NCI-H2227 treated with DMSO at 0.1 percent for 48 hours (cell line): ENCODE measurements around the gene REEP5.
"Not testable (repeated sequence)": the region's sequence is repeated elsewhere in the genome, so short reads cannot be mapped to it uniquely, and the experiment has no call there.

Experiments used
- DNase-seq: peaks from one replicate; lab custom pipeline; 2025; lab: John Stamatoyannopoulos, UW

Gene REEP5

DNA sequence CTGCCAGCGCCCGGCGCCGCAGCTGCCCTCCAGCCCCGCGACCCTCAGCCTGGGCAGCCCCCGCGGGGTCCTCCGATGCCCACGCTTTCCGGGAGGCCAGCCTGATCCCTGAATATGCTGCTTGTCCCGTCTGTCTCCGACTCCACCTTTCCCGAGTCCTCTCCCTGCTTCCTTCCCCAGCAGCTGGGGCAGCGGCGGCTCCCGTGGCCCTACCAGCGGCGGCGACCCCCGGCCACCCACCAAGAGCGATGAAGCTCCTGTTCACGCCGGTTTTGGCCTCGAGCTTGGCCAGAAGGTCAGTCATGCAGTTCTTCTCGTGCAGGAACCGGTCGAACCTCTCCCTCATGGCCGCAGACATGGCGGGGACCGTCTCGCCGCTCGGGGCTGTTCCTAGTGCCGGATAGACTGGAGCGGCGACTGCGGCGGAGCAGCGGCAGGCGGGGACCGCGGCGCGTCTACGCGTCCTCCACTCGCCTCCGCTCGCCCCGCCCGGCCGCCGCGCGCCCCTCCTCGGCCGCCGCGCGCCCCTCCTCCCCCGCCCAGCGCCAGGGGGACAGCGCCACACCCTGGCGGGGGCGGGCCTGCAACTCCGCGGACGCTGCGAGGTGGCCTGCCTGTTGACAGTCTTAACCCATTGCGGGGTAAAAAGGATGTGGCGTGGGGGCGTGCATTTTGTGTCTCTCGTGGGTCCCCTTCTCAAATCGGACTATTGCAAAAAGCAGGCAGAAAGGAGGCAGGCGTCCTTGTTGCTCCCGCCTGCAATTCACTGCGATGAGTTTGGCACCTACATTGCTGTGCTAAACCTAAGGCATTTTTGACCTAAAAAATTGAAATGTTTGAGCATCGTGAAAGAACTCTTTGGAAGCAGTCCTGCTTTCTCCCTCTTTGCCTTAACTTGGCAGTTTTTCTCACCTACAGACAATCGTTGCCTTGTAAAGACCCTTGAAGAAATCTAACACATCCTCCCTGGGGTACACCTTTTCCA is at the start of gene REEP5:
REEP5 (minus strand) TSS at position 395 of the 985 bp plus-strand sequence; CDS start at position 358, 37 bp downstream.
- peak; percentile 65 for DNase-seq

DNA sequence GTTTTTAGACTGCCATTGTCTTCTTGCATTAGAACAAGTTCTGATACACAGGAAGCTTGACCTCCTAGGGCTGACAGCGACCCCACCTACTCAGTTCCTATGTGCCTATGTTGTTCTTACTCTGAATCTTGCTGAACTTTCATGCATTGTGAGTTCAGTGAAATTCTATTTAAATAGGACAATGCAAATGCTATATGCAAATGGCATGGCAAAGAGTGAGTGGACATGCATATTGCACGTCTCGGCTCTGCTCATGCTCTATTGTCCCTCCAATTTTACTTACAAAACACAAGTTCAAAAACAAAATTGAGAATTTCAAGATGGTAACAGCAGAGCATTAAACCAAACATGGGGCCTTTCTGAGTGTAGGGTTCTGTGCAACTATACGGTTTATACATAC is 49.2 kb upstream of the REEP5 start:
- DNase-seq, result no peak

DNA sequence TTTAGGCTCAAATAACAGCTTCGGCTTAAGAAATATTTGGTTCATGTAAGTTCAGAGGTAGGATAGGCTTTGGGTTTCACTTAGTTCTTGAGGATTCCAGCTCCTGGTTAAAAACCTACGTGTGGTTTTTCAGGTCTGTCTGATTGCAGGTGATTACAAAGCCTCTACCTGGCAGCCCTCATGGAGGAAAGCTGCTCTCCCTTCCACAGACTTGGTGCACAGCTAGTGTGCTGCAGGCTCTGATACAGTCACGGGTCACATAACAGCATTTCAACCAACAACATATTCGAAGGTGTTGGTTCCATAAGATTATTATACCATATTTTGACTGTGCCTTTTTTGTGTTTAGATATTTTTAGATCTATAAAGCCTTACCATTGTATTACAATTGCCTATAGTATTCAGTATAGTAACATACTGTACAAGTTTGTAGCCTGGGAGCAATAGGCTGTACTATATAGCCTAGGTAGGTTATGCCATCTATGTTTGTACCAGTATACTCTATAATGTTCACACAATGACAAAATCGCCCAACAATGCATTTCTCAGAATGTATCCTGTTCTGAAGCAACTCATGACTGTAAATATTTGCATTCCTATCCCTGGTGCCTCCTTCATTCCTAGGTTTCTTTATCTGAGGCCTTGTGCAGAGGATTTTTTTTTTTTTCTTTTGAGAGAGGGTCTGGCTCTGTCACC is 46.5 kb upstream of the REEP5 start:
- DNase-seq, result no peak

DNA sequence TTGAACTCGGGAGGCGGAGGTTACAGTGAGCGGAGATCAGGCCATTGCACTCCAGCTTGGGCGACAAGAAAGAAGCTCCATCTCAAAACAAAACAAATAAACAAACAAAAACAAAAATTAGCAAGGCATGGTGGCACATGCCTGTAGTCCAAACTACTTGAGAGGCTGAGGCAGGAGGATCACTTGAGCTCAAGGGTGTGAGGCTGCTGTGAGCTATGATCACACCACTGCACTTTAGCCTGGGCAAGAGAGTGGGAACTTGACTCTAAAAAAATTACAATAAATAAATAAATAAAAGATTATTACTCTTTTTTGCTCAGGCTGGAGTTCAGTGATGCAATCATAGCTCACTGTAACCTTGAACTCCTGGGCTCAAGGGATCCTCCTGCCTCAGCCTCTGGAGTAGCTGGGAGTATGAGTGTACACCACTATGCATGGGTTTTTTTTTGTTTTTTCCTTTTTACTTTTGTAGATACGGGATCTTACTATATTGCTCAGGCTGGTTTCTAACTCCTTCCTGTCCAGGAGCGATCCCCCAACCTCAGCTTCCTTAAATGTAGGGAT is 45.6 kb upstream of the REEP5 start:
- no peak for DNase-seq

DNA sequence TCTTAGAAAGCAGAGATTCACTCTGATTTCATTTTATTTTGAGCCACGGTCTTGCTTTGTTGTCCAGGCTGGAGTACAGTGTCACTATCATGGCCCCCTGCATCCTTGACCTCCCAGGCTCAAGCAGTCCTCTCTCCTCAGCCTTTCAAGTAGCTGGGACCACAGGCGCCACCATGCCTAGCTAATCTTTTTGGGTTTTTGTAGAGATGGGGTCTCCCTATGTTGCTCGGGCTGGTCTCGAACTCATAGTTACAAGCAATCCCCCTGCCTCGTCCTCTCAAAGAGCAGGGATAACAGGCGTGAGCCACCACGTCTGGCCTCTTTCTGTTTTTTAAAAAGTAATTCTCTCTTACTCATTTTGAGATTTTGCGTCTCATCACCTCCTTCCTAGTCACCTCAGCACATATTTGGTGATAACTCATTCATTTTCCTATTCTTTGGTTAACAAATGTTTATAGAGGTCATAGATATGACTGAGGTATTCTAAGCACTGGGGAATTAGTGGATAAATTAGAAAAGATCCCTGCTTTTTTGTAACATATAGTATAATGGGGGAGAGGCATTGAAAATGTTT is 43.8 kb upstream of the REEP5 start:
- no peak for DNase-seq

DNA sequence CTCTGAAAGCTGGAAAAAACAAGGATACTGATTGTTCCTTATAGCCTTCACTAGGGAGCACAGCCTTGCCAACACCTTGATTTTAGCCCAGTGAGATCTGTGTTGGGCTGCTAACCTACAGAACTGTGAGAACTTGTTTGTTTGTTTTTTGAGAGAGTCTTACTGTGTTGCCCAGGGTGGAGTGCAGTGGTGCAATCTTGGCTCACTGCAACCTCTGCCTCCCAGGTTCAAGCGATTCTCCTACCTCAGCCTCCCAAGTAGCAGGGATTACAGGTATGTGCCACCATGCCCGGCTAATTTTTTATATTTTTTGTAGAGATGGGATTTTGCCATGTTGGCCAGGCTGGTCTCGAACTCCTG is 41.3 kb upstream of the REEP5 start:
- DNase-seq, result not testable (repeated sequence)

DNA sequence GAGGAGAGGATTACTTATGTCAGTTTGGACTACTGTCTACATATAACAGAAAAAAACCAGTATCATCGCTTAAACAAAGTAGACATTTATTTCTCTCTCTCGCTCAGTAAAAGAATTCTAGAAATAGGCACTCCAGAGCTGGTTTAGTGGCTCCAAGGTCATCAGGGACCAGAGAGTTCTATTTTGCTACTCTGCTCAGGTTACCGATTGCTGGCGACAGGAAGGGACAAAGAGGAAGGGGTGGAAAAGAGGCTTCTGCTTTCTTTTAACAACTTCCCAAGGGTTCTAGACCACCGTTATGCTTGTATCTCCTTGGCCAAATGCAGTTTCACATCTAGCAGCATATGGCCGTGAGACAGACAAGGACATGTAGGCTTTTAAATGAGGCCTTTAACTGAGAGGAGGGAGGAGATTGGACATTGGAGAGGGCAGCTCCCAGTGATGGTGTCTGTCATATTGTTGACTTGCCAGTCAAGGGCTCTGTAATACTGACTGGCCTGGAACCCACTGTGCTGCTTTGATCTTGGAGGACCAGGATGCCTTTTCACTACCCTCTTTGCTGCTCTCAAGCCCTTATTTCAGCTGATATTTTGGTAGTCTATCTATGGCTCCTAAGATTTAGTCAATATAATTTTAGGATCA is 39.0 kb upstream of the REEP5 start:
- no peak for DNase-seq

DNA sequence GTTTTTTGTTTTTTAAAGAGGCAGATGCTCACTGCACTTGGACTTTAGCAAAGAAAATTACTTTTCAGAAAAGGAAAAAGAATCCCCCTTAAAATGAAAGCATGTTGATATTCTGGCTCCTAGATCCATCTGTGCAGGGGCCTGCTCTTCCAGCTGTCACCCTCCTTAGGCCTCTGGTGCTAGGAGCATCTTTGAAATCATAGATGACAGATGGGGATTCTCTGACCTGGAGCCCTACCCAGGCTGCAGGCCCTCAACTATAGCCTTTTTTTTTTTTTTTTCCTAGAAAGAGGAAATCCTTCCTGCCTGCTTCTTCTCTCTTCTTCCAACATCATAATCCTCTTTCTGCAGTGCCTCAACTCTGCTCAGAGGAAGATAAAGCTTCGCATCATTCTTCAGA is 38.3 kb upstream of the REEP5 start:
- DNase-seq, result no peak

DNA sequence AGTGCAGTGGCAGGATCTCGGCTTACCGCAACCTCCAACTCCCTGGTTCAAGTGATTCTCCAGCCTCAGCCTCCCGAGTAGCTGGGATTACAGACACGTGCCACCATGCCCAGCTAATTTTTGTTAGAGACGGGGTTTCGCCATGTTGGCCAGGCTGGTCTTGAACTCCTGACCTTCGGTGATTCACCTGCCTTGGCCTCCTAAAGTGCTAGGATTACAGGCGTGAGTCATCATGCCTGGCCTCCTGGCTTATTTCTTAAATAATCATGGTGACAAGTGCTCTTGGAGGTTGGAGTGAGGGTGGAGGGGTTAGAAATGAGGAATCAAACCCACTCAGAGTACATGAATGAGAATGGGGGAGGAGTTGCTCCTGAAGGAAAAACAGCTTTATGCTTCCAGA is 37.8 kb upstream of the REEP5 start:
- not testable (repeated sequence) for DNase-seq

DNA sequence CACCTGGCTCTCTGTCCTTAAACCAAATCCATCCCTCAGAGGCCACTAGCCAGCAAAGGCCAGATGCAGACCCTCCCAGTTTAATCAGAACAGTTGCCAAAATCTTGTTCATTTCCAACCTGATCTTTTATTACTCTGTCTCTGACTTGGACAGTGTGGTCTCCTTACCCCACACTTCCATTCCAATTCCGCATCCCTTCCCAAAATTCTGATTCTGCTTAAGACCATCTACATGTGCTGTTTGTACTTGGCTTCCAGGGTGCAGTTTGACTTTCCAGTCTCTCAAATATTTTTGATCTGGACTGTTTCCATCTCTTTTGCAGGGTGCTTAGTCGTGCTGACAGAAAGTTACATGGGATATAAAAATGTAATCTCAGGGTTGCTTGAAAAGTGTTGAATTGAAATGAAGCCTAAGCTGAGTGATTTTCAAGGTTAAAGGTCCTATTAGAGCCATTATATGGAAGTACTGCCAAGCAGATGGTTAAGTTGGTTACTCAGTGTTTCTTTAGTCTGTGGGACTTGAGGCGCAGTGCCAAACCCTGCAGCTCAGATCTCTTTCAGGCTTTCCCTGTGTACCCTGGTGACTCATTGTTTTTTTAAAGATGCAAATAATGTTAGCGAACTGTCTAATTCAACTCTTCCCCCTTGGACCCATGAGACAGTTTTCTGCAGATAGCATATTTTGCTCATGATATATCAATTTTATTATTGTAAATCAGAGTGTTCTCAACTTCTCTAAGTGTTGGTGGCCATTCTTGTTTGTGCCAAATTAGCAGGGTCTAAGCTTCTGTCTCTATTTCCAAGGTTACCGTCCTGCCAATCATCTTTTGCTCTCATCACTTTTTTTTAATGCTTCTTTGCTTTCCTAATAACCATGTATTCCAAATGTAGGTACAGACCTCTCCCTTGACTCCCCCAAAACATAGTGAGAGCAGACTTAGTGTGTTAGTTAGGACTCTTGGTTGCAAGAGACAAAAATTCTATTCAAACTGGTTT is 36.4 kb upstream of the REEP5 start:
- no peak for DNase-seq

DNA sequence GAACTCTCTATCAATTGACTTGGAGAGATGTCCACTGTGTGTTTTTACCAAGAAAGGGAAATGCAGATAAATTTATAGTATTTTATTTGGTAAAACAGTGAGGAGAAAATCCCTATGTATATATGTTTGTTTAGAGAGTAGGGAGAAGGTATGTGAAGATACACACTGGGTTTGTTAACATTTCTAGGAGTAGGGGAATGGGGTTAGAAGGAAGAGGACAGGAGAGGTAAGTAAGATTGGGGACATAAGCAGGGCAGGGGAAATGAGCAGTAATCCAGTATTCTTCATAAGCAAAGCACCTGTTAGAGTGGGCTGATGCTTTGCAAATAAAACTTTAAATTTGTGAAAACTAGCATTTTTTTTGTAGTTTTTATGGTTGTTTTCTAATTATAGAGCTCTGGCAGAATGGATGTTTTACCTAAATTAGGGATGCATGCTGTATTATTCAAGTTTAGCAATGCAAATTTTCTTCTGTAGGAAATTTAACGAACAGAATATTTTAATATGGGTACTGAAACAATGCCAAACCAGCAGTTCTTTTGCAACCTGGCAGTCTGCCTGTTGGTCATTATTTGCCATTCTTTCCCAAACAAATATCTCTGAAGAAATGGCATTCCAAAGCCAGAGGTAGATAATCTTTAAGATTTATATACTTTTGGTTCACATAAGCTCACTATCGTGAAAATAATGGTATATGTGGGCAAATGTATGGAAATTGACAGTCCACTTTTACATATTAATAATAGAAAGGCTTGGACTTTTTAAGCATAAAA is 35.2 kb upstream of the REEP5 start:
- no peak for DNase-seq

DNA sequence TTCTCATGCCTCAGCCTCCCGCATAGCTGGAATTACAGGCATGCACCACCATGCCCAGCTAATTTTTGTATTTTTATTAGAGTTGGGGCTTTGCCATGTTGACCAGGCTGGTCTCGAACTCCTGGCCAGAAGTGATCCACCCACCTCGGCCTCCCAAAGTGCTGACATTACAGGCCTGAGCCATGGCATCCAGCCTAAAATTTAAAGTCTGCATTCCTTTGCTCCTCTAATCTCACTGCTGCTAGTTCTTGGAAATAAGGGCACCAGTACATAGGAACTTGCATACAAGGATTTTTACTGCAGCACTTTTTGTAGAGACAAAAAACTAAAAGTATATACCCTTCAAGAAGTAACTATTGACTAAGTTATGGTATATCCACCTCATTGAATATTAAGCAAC is 34.6 kb upstream of the REEP5 start:
- DNase-seq, result no peak

DNA sequence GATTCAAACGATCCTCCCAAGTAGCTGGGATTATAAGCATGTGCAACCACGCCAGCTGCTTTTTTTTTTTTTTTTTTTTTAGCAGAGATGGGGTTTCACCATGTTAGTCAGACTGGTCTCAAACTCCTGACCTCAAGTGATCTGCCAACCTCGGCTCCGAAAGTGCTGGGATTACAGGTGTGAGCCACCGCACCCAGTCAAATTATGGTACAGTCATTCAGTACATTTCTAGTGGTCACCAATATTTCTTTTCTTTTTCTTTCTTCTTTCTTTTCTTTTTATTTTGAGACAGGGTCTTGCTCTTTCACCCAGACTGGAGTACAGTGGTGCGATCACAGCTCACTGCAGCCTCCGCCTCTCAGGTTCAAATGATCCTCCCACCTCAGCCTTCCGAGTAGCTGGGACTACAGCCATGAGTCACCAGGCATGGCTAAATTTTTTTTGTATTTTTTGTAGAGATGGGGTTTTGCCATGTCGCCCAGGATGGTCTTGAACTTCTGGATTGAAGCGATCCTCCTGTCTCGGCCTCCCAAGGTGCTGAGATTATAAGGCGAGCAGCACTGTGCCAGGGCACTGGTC is 29.2 kb upstream of the REEP5 start:
- DNase-seq, result no peak

DNA sequence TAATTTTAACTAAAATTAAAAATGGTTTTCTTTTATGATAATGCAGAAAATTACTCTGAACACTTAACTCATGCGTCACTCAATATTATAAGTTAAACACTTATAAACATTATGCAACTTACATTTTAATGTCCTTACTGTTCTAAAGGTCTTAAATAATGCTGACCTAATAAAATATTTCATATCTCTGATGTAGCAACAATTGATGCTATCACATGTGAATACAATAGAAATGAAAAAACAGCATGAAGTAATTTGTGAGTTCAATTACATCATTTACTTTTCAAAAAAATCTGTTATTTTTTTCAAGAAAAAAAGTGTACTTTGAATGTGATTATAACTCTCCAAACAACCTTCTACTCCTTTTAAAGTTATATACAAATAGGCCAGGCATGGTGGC is 26.4 kb upstream of the REEP5 start:
- DNase-seq, result no peak

DNA sequence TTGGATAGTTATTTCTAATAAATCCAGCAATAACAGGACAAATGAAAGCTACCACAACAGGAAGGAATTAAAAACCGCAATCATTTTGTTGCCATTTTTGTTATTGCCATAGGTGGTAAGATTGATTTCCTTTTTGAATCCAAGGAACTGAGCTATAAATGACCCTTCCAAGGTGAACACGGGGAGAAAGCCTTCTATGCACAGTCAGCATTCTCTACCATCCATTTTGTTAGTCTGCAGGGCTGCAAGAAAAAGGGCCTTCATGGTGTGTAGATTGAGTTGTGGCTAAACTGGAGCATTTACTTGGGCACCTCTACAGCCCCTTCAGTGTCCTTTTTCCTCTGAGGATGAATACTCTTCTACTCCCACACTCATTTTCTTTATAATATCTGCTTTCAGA is 18.6 kb upstream of the REEP5 start:
- no peak for DNase-seq

DNA sequence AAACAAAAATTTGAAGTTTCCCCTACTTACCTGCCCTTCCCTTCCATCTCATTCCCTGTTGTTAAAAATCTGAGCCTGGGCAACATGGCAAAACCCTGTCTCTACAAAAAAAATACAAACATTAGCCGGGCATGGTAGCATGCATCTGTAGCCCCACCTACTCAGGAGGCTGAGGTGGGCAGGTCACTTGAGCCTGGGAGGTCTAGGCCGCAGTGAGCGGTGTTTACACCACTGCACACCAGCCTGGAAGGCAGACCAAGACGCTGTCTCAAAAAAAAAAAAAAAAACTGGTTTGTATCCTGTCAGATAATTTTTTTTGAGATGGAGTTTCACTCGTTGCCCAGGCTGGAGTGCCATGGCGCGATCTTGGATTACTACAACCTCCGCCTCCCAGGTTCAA is 16.3 kb upstream of the REEP5 start:
- DNase-seq, result no peak

DNA sequence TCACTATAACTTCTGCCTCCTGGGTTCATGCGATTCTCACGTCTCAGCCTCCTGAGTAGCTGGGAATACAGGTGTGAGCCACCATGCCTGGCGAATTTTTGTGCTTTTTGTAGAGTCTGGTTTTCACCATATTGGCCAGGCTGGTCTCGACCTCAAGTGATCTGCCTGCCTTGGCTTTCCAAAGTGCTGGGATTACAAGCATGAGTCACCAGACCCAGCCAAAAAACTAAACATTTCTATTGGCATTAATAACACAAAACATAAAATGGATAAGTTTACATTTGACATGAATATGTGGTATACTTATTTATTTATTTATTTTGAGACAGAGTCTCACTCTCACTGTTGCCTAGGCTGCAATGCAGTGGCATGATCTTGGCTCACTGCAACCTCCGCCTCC is 13.6 kb upstream of the REEP5 start:
- DNase-seq, result no peak

DNA sequence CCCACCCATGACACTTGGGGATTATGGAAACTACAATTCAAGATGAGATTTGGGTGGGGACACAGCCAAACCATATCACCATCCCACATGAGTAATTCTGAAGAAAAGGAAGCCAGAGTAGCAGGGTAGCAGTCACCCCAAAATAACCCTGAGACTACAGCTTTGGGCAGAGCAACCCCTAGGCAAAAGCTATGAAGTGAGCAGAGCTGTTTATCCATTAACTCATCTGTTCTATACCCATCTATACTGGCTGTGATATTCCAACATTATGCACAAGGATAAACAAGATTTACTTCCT is 12.3 kb upstream of the REEP5 start:
- no peak for DNase-seq

DNA sequence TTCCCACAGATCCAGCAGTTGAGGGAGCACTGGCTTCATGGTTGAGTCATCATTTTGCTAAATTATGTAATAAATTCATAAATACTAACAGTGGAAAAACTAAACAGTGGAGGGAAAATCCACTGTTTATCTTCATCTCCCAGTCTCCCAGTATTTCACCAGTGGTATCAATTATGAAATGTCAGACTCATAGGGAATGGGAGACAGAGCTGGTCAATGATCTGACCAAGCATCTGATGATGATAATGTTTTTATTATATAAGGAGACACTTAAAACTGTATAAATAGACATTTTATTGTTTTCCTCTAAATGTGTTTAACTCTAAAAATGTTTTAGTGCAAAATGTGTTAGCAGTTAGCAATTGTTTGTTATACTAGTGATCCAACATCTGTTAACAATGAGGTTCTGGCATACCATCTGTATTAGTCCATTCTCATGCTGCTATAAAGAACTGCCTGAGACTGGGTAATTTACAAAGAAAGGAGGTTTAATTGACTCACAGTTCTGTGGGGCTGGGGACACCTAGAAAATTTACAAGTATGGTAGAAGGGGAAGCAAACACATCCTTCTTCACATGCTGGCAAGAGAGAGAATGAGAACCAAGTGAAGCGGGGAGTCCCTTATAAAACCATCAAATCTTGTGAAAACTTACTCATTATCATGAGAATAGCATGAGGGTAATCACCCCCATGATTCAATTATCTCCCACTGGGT is 11.8 kb upstream of the REEP5 start:
- DNase-seq, result no peak
